DMS 273 (cell line): ENCODE data around the gene ZNF117.
A peak's percentile ranks its signal among the peaks of the same experiment; 100 is the strongest.
"Not testable (repeated sequence)": the region's sequence is repeated elsewhere in the genome, so short reads cannot be mapped to it uniquely, and the experiment has no call there.

Experiments
- DNase-seq: peaks from one replicate; lab custom pipeline; 2025; ENCODE audit not compliant: unreplicated experiment; lab: John Stamatoyannopoulos, UW

The ZNF117 gene

DNA sequence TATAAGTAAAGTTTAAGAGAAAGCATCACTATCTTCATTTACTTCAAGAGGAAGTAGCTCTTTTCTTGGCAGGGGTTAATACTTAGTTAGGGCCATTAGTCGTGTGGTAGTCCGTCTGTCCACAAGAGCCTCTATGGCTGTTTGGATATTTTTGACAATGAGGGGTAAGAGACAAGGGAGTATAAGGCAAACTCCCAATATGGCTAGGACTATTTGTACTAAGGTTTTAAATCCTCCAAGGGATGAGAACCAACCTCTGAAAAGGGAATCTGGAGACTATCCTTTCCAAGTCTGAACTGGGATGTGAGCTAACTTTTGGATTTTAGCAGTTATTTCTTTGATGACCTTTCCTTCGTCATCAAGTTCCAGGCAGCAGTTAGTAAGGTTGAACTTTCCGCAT lies at the start of gene ZNF117:
TSS of gene ZNF117 (minus strand) at position 101 of the 400 bp plus-strand sequence.
- no peak for DNase-seq

DNA sequence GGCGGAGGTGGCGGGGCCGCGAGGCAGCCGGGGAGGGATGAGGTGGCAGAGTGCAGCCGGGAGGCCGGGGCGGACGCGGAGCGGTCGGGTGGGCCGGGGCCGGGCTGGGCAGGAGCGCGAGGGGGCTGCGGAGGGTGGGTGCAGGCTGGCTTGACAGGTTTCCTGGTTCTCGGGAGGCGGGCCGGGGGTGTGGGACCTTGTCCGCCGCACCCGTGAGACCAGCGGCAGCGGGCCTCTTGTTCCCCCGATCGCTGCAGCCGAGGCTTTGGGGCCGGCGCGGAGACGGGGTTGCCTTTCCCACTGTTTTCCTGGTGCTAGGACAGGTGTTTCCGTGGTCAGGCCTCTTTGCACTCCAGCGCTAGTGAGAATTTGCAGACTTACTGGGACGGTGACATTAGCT lies 47.9 kb upstream of the ZNF117 start:
- DNase-seq: peak; percentile 67

DNA sequence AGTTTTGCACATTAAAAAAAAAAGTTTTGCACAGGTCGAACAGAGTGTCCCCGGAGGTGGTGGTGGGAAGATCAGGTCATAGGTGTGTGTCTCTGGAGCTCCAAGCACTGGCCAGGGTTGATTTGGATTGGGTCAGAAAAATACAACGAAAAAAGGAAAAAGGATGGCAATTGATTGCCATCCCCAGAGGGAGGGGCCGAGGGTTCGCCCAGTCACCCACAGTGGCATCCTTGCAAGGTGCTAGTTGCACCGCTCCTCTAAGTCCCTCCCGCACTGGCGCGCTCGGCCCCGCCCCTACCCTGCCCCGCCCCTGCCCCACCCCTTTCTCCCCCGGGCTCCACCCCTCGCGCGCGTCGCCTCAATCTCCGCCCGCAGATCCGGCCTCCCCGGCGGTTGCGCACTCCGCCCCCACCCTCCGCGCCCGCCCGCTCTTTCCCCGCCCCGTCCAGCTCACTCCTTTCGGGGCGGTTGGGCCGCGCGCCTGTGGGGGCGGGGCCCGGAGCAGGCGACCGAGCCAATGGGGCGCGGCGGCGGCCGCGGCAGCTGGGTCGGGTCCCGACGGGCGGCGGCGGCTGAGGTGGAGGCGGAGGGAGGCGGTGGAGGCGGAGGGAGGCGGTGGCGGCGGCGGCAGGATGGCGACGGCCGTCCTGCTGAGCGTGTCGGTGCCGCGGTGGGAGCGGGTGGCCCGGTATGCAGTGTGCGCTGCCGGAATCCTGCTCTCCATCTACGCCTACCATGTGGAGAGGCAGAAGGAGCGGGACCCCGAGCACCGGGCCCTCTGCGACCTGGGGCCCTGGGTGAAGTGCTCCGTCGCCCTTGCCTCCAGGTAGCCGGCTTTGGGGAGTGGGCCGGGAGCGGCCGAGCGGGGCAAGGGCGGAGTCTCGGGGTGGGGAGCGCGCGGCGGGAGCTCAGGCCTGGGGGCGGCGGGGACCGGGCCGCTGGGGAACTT lies 47.2 kb upstream of the ZNF117 start:
- peak; percentile 98 for DNase-seq

DNA sequence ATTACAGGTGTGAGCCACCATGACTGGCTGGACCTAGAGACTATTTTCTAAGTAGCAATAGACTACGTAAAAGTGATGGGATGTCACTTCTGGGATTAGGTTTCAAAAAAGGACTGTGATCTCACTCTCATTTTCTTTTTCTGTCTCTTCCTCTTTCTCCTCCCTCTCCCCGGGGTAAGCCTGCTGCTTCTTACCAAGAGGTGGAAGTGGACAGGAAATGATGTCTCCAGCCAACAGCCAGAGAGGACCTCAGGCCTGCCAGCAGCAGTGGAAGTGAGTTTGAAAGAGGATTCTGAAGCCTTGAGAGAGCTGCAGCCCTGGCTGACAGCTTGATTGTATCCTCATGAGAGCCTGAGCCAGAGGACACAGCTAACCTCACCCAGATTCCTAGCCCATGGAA lies 45.7 kb upstream of the ZNF117 start:
- DNase-seq: not testable (repeated sequence)

DNA sequence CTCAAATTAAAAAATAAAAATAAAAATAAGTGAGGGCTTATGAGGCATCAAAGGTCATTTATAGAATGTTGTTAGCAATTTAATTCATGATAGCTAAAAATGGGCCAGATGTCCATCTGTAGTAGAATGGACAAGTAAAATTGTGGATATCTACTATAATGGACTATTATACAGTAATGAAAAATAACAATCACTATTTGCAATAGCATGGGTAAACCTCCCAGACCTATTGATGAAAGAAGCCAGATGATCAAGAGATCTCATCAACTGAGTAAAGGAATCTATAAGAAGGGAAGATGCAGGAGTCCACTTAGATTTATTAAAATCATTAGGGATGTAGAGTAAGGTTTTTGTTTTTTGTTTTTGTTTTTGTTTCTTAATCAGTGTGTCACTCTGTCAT lies 44.6 kb upstream of the ZNF117 start:
- DNase-seq: not testable (repeated sequence)

DNA sequence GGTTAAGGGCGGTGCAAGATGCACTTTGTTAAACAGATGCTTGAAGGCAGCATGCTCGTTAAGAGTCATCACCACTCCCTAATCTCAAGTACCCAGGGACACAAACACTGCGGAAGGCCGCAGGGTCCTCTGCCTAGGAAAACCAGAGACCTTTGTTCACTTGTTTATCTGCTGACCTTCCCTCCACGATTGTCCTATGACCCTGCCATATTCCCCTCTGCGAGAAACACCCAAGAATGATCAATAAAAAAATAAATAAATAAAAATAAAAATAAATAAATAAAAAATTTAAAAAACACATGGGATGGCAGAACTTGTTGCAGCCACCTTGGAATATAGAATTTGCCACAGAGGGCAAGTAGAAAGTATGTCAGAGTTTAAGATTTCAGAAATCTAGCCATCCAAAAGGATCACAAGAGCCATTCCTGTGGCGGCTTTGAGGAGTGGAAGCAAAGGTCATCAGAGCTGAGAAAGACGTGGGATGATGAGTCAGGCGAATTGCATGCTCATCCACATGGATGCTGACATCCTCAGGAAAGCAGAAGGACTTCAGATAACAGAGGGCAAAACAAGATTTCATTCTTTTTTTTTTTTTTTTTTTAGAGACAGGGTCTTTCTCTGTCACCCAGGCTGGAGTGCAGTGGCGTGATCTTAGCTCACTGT lies 43.4 kb upstream of the ZNF117 start:
- DNase-seq: not testable (repeated sequence)

GRCh38 chr7:65033391-65033790 lies 42.6 kb upstream of the ZNF117 start:
- not testable (repeated sequence) for DNase-seq

DNA sequence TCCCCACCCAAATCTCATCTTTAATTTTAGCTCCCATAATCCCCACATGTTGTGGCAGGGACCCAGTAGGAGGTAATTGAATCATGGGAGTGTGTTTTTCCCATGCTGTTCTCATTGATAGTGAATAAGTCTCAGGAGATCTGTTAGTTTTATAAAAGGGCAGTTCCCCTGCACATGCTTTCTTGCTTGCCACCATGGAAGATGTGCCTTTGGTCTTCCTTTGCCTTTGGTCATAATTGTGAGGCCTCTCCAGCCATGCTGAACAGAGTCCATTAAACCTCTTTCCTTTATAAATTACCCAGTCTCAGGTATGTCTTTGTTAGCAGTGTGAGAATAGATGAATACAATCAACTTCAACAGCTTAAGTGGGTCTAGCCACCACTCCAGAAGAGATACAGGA lies 34.2 kb upstream of the ZNF117 start:
- DNase-seq: not testable (repeated sequence)

GRCh38 chr7:65020978-65021377 lies 30.1 kb upstream of the ZNF117 start:
- not testable (repeated sequence) for DNase-seq

GRCh38 chr7:65009881-65010280 lies 19.0 kb upstream of the ZNF117 start:
- DNase-seq: not testable (repeated sequence)

DNA sequence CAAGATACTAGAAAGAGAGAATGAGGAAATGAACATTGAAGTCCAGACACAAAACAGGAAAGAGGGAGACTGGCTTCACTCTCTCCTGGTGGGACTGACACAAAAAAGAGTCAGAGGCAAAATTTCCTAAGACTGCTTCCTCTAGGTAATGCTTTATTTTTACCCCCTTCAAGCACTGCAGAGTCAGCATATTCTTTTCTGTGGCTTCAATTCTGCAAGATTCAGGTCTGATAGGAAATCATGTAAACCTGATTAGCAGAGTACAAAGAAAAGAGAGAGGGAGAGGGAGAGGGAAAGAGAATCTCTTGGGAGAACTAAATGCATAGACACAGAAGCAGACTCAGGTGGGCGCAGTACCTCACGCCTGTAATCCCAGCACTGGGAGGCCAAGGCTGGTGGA lies 18.6 kb upstream of the ZNF117 start:
- not testable (repeated sequence) for DNase-seq

DNA sequence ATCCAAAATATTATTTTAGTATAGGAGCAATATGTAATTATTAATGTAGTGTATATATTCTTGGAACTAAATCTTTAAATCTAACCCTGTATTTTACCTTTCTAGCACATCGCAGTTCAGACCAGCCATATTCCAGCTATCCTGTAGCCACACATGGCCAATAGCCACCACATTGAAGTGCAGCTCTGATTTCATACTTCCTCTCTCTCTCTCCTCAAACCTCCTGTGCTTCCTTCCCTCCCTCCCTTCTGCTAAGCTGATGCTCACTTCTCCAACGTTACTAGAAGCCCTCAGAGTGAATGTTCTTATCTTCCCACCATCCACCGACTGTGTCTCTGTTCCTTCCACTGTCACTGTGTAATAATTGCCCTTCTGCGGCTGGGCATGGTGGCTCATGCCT lies 16.2 kb upstream of the ZNF117 start:
- DNase-seq: peak; percentile 45

GRCh38 chr7:65006094-65006992 lies 15.5 kb upstream of the ZNF117 start, which contains the start of gene ERV3-1:
Gene ERV3-1, minus strand, starts transcription at chr7:65006687. Its CDS starts 13,661 bp downstream, at chr7:64993026.
- peak; percentile 99 for DNase-seq

DNA sequence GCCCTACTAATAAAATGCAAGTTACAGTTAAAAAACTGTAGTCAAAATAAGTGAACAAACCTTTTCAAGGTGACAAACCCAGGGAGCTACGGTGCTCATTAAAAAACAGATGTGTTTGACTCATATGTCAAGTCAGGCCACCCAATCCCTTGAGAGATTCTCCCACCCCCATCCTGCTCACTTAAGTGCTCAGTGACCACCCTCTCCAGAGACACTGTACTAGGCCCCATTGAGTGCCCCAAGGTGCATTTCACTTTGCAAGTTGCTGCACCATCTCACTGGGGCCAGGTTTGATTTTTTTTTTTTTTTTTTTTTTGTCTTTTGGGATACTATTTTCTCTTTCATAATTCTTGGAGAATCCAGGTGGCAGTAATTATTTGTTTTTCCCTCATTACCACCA lies 13.7 kb upstream of the ZNF117 start:
- DNase-seq: no peak

DNA sequence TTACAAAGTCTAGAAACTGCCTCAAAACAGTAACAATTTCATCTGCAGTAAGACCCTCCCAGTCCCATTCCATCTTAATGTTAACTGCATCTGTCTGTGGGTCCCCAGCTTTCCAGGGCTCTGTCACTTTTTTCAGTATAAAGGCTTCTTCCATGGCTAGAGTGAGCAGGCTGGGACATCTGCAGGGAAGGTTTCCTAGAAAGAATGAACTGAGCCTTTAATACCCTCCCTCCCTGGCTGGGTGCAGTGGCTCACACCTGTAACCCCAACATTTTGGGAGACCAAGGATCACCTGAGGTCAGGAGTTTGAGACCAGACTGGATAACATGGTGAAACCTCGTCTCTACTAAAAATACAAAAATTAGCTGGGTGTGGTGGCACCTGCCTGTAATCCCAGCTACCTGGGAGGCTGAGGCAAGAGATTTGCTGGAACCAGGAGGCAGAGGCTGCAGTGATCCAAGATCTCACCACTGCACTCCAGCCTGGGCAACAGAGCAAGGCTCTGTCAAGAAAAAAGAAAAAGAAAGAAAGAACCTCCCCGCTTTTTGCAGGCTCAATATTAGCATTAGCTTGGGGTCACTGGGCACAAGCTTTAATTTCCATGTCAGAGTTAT lies 12.2 kb upstream of the ZNF117 start:
- DNase-seq: no peak

- no peak for DNase-seq
These were observed 10.5 kb upstream of the ZNF117 start for GRCh38 chr7:65001291-65001814.

- no peak for DNase-seq
These were observed 8.5 kb upstream of the ZNF117 start for GRCh38 chr7:64999165-65000004.

- no peak for DNase-seq
These were observed 8.0 kb upstream of the ZNF117 start for GRCh38 chr7:64998865-64999164.

GRCh38 chr7:64997927-64998391 lies 7.1 kb upstream of the ZNF117 start:
- no peak for DNase-seq
